HEK293 (cell line): ENCODE data around the gene NAV3.

Experiments used
- CTCF ChIA-PET: fragments of 350-600 bp; formaldehyde crosslinking; extraction: SDS; loops from one replicate; lab custom pipeline; 2021; ENCODE audit warnings: antibody characterized with exemption; lab: Yijun Ruan, JAX
- POLR2A ChIA-PET: fragments of 300-600 bp; formaldehyde crosslinking; extraction: SDS; loops from one replicate; lab custom pipeline; 2020; ENCODE audit warnings: antibody characterized with exemption, inconsistent platforms; lab: Yijun Ruan, JAX
- H3K27ac ChIP-seq: fragments of 200-500 bp; sonication (Bioruptor generic); 2 replicates; pipeline ENCODE4 v1.5.1; 2014; ENCODE audit warnings: low read depth, low read length, control low read depth, inconsistent platforms; ENCODE audit errors: extremely low read depth
- H3K36me3 ChIP-seq, 2 experiments: fragments of 200-500 bp in 1 of 2; sonication (Bioruptor generic) in 1 of 2; 1 replicate in 1 of 2; 2 replicates in 1 of 2; pipeline ENCODE4 v1.5.1; 2014 to 2017; ENCODE audit warnings: inconsistent platforms in 2 of 2, low read length in 2 of 2; ENCODE audit not compliant: control insufficient read depth in 2 of 2, insufficient read depth in 1 of 2
- H3K4me1 ChIP-seq: fragments of 200-500 bp; sonication (Bioruptor generic); 2 replicates; pipeline ENCODE4 v1.5.1; 2014; ENCODE audit warnings: mild to moderate bottlenecking, low read length, inconsistent platforms; ENCODE audit not compliant: control insufficient read depth, insufficient read depth
- H3K4me3 ChIP-seq: 2 replicates; pipeline ENCODE4 v1.5.1; 2011; ENCODE audit warnings: low read depth, mild to moderate bottlenecking, control low read depth, low read length, moderate library complexity
- H3K9me3 ChIP-seq: fragments of 200-500 bp; sonication (Bioruptor generic); 2 replicates; pipeline ENCODE4 v1.5.1; 2014; ENCODE audit warnings: low read depth, low read length, inconsistent platforms; ENCODE audit not compliant: control insufficient read depth, insufficient read depth
- GLI4 ChIP-seq: fragments of 450-650 bp; formaldehyde crosslinking; IDR thresholded peaks from 2 replicates; pipeline ENCODE4 v1.5.1; 2016; ENCODE audit warnings: missing biosample characterization, missing genetic modification characterization
- MZF1 ChIP-seq: fragments of 450-650 bp; formaldehyde crosslinking; IDR thresholded peaks from 2 replicates; pipeline ENCODE4 v1.5.1; 2017; ENCODE audit warnings: missing biosample characterization, missing genetic modification characterization, borderline replicate concordance
- SETDB1 ChIP-seq: IDR thresholded peaks from one replicate; pipeline ENCODE4 v1.6.1; 2017; ENCODE audit warnings: mild to moderate bottlenecking, low read length, moderate library complexity, mixed read lengths; ENCODE audit not compliant: insufficient read length
- ZBTB48 ChIP-seq: fragments of 450-650 bp; formaldehyde crosslinking; IDR thresholded peaks from 2 replicates; pipeline ENCODE4 v1.5.1; 2016; ENCODE audit warnings: missing biosample characterization, missing genetic modification characterization
- ZNF558 ChIP-seq: fragments of 450-650 bp; formaldehyde crosslinking; IDR thresholded peaks from 2 replicates; pipeline ENCODE4 v1.5.1; 2016; ENCODE audit warnings: missing biosample characterization, missing genetic modification characterization
- ZNF654 ChIP-seq: fragments of 450-650 bp; formaldehyde crosslinking; IDR thresholded peaks from 2 replicates; pipeline ENCODE4 v1.5.1; 2016; ENCODE audit warnings: low read depth, missing biosample characterization, missing genetic modification characterization
- TF ChIP-seq, protein P1 (sequence below): fragments of 450-650 bp; formaldehyde crosslinking; IDR thresholded peaks from 2 replicates; pipeline ENCODE4 v1.5.1; 2016; ENCODE audit warnings: missing biosample characterization, missing genetic modification characterization, borderline replicate concordance
- TF ChIP-seq, protein P2 (sequence below): fragments of 450-650 bp; formaldehyde crosslinking; conservative IDR thresholded peaks from 2 replicates; pipeline ENCODE4 v1.5.1; 2016; ENCODE audit warnings: low read depth, missing biosample characterization, missing genetic modification characterization
- TF ChIP-seq, protein P3 (sequence below): fragments of 450-650 bp; formaldehyde crosslinking; IDR thresholded peaks from 2 replicates; pipeline ENCODE4 v1.5.1; 2016; ENCODE audit warnings: missing biosample characterization, missing genetic modification characterization

NAV3 gene

DNA sequence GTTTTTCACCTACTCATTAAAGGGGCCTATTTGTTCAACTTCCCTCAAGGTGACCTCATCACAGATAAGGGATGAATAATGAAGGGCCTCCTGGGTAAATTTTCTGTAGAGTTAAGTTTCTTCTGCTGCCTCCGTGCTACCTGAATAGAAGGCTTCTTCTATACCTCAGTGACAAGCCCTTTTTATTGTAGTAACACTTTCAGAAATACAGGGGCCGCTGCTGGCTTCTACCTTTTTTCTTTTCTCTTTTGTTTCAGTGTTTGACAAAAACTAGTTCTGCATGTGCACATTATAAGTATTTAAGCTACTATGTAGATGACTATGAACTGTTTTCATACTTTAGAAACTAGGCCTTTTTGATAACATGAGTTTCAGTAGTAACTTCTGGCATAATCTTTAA is 207.0 kb downstream of the NAV3 start (continued):
- TF ChIP-seq, protein P1, sequence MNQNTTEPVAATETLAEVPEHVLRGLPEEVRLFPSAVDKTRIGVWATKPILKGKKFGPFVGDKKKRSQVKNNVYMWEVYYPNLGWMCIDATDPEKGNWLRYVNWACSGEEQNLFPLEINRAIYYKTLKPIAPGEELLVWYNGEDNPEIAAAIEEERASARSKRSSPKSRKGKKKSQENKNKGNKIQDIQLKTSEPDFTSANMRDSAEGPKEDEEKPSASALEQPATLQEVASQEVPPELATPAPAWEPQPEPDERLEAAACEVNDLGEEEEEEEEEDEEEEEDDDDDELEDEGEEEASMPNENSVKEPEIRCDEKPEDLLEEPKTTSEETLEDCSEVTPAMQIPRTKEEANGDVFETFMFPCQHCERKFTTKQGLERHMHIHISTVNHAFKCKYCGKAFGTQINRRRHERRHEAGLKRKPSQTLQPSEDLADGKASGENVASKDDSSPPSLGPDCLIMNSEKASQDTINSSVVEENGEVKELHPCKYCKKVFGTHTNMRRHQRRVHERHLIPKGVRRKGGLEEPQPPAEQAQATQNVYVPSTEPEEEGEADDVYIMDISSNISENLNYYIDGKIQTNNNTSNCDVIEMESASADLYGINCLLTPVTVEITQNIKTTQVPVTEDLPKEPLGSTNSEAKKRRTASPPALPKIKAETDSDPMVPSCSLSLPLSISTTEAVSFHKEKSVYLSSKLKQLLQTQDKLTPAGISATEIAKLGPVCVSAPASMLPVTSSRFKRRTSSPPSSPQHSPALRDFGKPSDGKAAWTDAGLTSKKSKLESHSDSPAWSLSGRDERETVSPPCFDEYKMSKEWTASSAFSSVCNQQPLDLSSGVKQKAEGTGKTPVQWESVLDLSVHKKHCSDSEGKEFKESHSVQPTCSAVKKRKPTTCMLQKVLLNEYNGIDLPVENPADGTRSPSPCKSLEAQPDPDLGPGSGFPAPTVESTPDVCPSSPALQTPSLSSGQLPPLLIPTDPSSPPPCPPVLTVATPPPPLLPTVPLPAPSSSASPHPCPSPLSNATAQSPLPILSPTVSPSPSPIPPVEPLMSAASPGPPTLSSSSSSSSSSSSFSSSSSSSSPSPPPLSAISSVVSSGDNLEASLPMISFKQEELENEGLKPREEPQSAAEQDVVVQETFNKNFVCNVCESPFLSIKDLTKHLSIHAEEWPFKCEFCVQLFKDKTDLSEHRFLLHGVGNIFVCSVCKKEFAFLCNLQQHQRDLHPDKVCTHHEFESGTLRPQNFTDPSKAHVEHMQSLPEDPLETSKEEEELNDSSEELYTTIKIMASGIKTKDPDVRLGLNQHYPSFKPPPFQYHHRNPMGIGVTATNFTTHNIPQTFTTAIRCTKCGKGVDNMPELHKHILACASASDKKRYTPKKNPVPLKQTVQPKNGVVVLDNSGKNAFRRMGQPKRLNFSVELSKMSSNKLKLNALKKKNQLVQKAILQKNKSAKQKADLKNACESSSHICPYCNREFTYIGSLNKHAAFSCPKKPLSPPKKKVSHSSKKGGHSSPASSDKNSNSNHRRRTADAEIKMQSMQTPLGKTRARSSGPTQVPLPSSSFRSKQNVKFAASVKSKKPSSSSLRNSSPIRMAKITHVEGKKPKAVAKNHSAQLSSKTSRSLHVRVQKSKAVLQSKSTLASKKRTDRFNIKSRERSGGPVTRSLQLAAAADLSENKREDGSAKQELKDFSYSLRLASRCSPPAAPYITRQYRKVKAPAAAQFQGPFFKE (tag by site-specific recombination) = no peak
- TF ChIP-seq SETDB1 = no peak

DNA sequence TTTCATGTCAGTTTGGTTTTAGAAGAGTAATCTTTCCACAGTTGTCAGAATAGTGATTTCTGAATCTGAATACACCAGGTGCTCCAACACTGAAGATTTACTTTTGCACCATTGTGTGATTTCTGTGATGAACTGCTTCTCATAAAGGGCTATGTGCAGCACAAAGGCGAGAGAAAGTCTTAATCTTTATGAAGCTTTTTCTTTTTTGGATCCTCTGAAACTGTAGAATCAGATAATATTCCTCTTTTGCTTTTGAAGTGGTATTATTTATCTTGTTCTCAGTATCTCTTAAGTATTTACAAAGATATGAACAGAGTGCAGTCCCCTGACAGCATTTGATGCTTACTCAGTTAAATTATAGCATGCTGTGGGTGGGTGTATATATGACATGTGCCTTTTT is 207.8 kb downstream of the NAV3 start:
- no peak for TF ChIP-seq ZNF558 (tag by site-specific recombination)
- Histone ChIP-seq H3K4me1 (no peaks in the 10 kb centered on the region), H3K4me3 (no peak overlapping the region), H3K27ac (no peak overlapping the region), H3K36me3 (no peaks in the 10 kb centered on the region), H3K9me3 (no peaks in the 10 kb centered on the region)
- CTCF ChIA-PET = no interaction called here
- POLR2A ChIA-PET = no interaction called here

DNA sequence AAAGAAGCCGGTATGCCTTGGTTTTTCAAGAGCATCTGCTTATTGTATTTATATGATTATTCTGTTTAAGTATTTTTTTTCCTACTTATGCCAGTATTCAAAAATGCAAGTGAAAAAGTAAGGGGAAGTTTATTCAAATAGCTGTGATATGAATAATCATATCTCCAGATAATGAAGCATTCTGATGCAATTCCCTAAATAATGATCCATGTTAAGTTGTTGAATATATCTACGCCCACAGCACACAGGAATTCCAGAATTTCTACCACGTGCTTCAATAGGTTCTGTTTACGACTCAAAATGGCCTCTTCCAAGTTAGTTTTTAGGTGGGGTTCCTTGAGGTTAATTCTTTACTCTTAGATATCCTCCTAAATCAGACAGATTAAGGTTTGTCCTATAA is 208.3 kb downstream of the NAV3 start:
- CTCF ChIA-PET = no interaction called here

More for the DNA sequence above, 208.3 kb downstream of the NAV3 start:
- TF ChIP-seq ZNF654 (tag by site-specific recombination) (no peak), GLI4 (no peak), MZF1 (no peak), ZBTB48 (tag by site-specific recombination) (no peak)
- TF ChIP-seq, protein P2, sequence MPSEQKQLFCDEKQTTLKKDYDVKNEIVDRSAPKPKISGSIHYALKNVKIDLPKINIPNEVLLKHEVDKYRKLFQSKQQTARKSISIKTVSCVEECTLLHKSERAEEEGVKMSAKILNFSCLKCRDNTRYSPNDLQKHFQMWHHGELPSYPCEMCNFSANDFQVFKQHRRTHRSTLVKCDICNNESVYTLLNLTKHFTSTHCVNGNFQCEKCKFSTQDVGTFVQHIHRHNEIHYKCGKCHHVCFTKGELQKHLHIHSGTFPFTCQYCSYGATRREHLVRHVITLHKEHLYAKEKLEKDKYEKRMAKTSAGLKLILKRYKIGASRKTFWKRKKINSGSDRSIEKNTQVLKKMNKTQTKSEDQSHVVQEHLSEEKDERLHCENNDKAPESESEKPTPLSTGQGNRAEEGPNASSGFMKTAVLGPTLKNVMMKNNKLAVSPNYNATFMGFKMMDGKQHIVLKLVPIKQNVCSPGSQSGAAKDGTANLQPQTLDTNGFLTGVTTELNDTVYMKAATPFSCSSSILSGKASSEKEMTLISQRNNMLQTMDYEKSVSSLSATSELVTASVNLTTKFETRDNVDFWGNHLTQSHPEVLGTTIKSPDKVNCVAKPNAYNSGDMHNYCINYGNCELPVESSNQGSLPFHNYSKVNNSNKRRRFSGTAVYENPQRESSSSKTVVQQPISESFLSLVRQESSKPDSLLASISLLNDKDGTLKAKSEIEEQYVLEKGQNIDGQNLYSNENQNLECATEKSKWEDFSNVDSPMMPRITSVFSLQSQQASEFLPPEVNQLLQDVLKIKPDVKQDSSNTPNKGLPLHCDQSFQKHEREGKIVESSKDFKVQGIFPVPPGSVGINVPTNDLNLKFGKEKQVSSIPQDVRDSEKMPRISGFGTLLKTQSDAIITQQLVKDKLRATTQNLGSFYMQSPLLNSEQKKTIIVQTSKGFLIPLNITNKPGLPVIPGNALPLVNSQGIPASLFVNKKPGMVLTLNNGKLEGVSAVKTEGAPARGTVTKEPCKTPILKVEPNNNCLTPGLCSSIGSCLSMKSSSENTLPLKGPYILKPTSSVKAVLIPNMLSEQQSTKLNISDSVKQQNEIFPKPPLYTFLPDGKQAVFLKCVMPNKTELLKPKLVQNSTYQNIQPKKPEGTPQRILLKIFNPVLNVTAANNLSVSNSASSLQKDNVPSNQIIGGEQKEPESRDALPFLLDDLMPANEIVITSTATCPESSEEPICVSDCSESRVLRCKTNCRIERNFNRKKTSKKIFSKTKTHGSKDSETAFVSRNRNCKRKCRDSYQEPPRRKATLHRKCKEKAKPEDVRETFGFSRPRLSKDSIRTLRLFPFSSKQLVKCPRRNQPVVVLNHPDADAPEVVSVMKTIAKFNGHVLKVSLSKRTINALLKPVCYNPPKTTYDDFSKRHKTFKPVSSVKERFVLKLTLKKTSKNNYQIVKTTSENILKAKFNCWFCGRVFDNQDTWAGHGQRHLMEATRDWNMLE (tag by site-specific recombination) = no peak
- TF ChIP-seq, protein P3, sequence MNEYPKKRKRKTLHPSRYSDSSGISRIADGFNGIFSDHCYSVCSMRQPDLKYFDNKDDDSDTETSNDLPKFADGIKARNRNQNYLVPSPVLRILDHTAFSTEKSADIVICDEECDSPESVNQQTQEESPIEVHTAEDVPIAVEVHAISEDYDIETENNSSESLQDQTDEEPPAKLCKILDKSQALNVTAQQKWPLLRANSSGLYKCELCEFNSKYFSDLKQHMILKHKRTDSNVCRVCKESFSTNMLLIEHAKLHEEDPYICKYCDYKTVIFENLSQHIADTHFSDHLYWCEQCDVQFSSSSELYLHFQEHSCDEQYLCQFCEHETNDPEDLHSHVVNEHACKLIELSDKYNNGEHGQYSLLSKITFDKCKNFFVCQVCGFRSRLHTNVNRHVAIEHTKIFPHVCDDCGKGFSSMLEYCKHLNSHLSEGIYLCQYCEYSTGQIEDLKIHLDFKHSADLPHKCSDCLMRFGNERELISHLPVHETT (tag by site-specific recombination) = no peak
- Histone ChIP-seq H3K9me3 (no peaks in the 10 kb centered on the region), H3K4me1 (no peaks in the 10 kb centered on the region), H3K4me3 (no peak overlapping the region), H3K27ac (no peak overlapping the region), H3K36me3 (no peaks in the 10 kb centered on the region)
- POLR2A ChIA-PET = no interaction called here
